GM12878 (cell line): ENCODE results near the gene RPRD1A. TPM values are rescaled to one million over a fixed set of nuclear protein-coding genes. Genes with fewer than 3 reads are reported as not detected.

Experiments used
- ATAC-seq: fragments of 200-7000 bp; cut with Tn5 transposase; 3 replicates; pipeline ENCODE4 v1.9.1; 2020; ENCODE audit warnings: mild to moderate bottlenecking, moderate library complexity
- BruUV-seq: library from RNA; stranded (reverse); fragments of 400-500 nt; replicated peaks from 2 replicates; lab custom pipeline; 2021; lab: Mats Ljungman, UMichigan
- CTCF ChIA-PET: fragments of 300-600 bp; sonication (Branson Sonifier 250); formaldehyde crosslinking; extraction: SDS; loops from one replicate; lab custom pipeline; 2021; ENCODE audit warnings: inconsistent platforms; lab: Yijun Ruan, JAX
- POLR2A ChIA-PET: fragments of 350-600 bp; formaldehyde crosslinking; extraction: SDS; loops from one replicate; lab custom pipeline; 2021; ENCODE audit warnings: inconsistent platforms; lab: Charles Lee
- RAD21 ChIA-PET: fragments of 300-600 bp; sonication (Branson Sonifier 250); formaldehyde crosslinking; loops from one replicate; lab custom pipeline; 2023; ENCODE audit warnings: antibody characterized with exemption; ENCODE audit not compliant: unreplicated experiment; lab: Charles Lee
- SMC1A ChIA-PET: fragments of 300-600 bp; sonication (Branson Sonifier 250); formaldehyde crosslinking; loops from one replicate; lab custom pipeline; 2023; ENCODE audit not compliant: unreplicated experiment, uncharacterized antibody; lab: Charles Lee
- DNase-seq: peaks from one replicate; pipeline ENCODE4 v3.0.0-alpha.2; 2011; ENCODE audit warnings: low read depth, low spot score
- FAIRE-seq: peaks from 3 replicates; lab custom pipeline; 2011; peaks lifted over from hg19 to GRCh38; lab: Jason Lieb, UNC
- H2AFZ ChIP-seq: 2 replicates; pipeline ENCODE4 v1.6.0; 2011; ENCODE audit warnings: low read depth, low read length, control low read depth; ENCODE audit not compliant: control insufficient read depth
- H3K27ac ChIP-seq: 2 replicates; pipeline ENCODE4 v1.5.1; 2011; ENCODE audit warnings: control low read depth; ENCODE audit not compliant: control insufficient read depth, insufficient read depth
- H3K27me3 ChIP-seq, 2 experiments: replicated peaks in 1 of 2; 2 replicates each; pipeline versions ENCODE4 v1.6.0 to v1.6.1; 2011; ENCODE audit warnings: low read length in 1 of 2; ENCODE audit not compliant: control insufficient read depth in 2 of 2, insufficient read depth in 2 of 2
- H3K36me3 ChIP-seq, 2 experiments: 2 replicates each; pipeline ENCODE4 v1.5.1; 2011; ENCODE audit warnings: low read length in 1 of 2; ENCODE audit not compliant: control insufficient read depth in 2 of 2, insufficient read depth in 2 of 2
- H3K4me1 ChIP-seq: 2 replicates; pipeline ENCODE4 v1.6.1; 2011; ENCODE audit warnings: mild to moderate bottlenecking, low read length, moderate library complexity, mixed read lengths; ENCODE audit not compliant: control insufficient read depth, insufficient read depth
- H3K4me2 ChIP-seq: 2 replicates; pipeline ENCODE4 v1.6.0; 2011; ENCODE audit warnings: control low read depth; ENCODE audit not compliant: control insufficient read depth, insufficient read depth
- H3K4me3 ChIP-seq: fragments of 200-600 bp; sonication (generic); 2 replicates; pipeline ENCODE4 v1.5.1; 2016
- H3K79me2 ChIP-seq: 2 replicates; pipeline ENCODE4 v1.6.0; 2011; ENCODE audit warnings: low read length; ENCODE audit not compliant: control insufficient read depth, insufficient read depth
- H3K9ac ChIP-seq: 2 replicates; pipeline ENCODE4 v1.8.0; 2011; ENCODE audit warnings: low read length, control low read depth, mixed read lengths; ENCODE audit not compliant: control insufficient read depth, insufficient read depth
- H3K9me3 ChIP-seq: replicated peaks from 3 replicates; pipeline ENCODE4 v1.5.1; 2011; ENCODE audit warnings: mild to moderate bottlenecking, low read length; ENCODE audit not compliant: control insufficient read depth, insufficient read depth
- H4K20me1 ChIP-seq: 2 replicates; pipeline ENCODE4 v1.6.0; 2011; ENCODE audit not compliant: control insufficient read depth, insufficient read depth
- ATF7 ChIP-seq: fragments of 450-650 bp; IDR thresholded peaks from 2 replicates; pipeline ENCODE4 v1.6.1; 2016; ENCODE audit warnings: low read depth, mild to moderate bottlenecking
- BHLHE40 ChIP-seq, 2 experiments: fragments of 450-650 bp in 1 of 2; IDR thresholded peaks; 2 replicates each; pipeline ENCODE4 v1.6.1; 2011 to 2017; ENCODE audit warnings: low read depth in 2 of 2, borderline replicate concordance in 1 of 2, improper control_type of control experiment in 1 of 2, low read length in 1 of 2, mild to moderate bottlenecking in 1 of 2
- CHD1 ChIP-seq: IDR thresholded peaks from 2 replicates; pipeline ENCODE4 v1.6.1; 2012; ENCODE audit warnings: low read depth, low read length, improper control_type of control experiment
- MTA3 ChIP-seq: IDR thresholded peaks from 2 replicates; pipeline ENCODE4 v1.6.1; 2012; ENCODE audit warnings: low read length, inconsistent platforms, borderline replicate concordance
- NBN ChIP-seq: fragments of 450-650 bp; IDR thresholded peaks from 2 replicates; pipeline ENCODE4 v1.6.1; 2016
- NR2C1 ChIP-seq: fragments of 450-650 bp; IDR thresholded peaks from 2 replicates; pipeline ENCODE4 v1.6.1; 2017; ENCODE audit warnings: antibody characterized with exemption, mild to moderate bottlenecking, moderate library complexity
- PAX5 ChIP-seq: IDR thresholded peaks from 2 replicates; pipeline ENCODE4 v1.6.1; 2011; ENCODE audit warnings: low read depth, low read length, borderline replicate concordance
- RB1 ChIP-seq: fragments of 450-650 bp; formaldehyde crosslinking; IDR thresholded peaks from 2 replicates; pipeline ENCODE4 v1.6.1; 2017; ENCODE audit warnings: mild to moderate bottlenecking, borderline replicate concordance
- SUPT20H ChIP-seq: IDR thresholded peaks from 2 replicates; pipeline ENCODE4 v1.6.1; 2011; ENCODE audit warnings: low read depth, mild to moderate bottlenecking, low read length, moderate library complexity, borderline replicate concordance; ENCODE audit not compliant: control insufficient read depth
- YBX1 ChIP-seq: fragments of 450-650 bp; IDR thresholded peaks from 2 replicates; pipeline ENCODE4 v1.6.1; 2016; ENCODE audit warnings: antibody characterized with exemption
- ZNF207 ChIP-seq: fragments of 450-650 bp; IDR thresholded peaks from 2 replicates; pipeline ENCODE4 v1.6.1; 2014; ENCODE audit warnings: antibody characterized with exemption, mild to moderate bottlenecking, borderline replicate concordance
- ZNF622 ChIP-seq: fragments of 450-650 bp; IDR thresholded peaks from 2 replicates; pipeline ENCODE4 v1.6.1; 2017; ENCODE audit warnings: mild to moderate bottlenecking, inconsistent platforms
- WGBS: methylation state at CpG from one replicate; pipeline ENCODE4 v1.1.6; 2016; ENCODE audit warnings: low lambda C conversion rate; ENCODE audit not compliant: insufficient replicate concordance, insufficient coverage; ENCODE audit errors: missing lambda C conversion rate; 5-methylcytosine and 5-hydroxymethylcytosine counted together
- in situ Hi-C: fragments of 300-500 bp; cut with MboI; formaldehyde crosslinking; loops from 9 replicates; pipeline ENCODE4 v1.14.3; 2018; ENCODE audit warnings: mixed read lengths
- intact Hi-C: fragments of 100-400 bp; cut with micrococcal nuclease; formaldehyde crosslinking; loops from one replicate; pipeline ENCODE4 v1.14.2; 2022; ENCODE audit not compliant: unreplicated experiment
- polyA plus RNA-seq, 11 experiments: library from polyadenylated mRNA; depleted of rRNA in 4 of 11; unstranded in 6 of 11; stranded (reverse) in 5 of 11; fragments of >200 nt; fragmentation: Nextera tagmentation in 4 of 11; fragmentation: Illumina TruSeq in 1 of 11; extraction: Ambion mirVana in 4 of 11; extraction: Trizol in 1 of 11; gene quantifications; 1 replicate in 1 of 11; 2 replicates in 10 of 11; pipeline versions ENCODE4 v1.2.1 to v1.2.3, GENCODE V29; 2011 to 2016; ENCODE audit warnings: inconsistent platforms in 2 of 11, missing spikeins in 2 of 11, low read depth in 1 of 11
- total RNA-seq, 4 experiments: library from RNA; depleted of rRNA in 3 of 4; stranded (reverse); fragments of >200 nt in 3 of 4; fragmentation: Illumina TruSeq in 1 of 4; extraction: Trizol in 1 of 4; gene quantifications; 2 replicates each; pipeline versions ENCODE4 v1.2.1 to v1.2.3, GENCODE V29; 2013 to 2021
- TF ChIP-seq, protein P1 (sequence below): fragments of 450-650 bp; IDR thresholded peaks from 2 replicates; pipeline ENCODE4 v1.6.1; 2016; ENCODE audit warnings: mild to moderate bottlenecking

RPRD1A gene
- total and polyA plus RNA-seq, 10 of the 15 experiments (the other 5 are each of a cell fraction or from before 2014, with no cell fraction given) = 16.2 to 66.2 (median 36.2) TPM

DNA sequence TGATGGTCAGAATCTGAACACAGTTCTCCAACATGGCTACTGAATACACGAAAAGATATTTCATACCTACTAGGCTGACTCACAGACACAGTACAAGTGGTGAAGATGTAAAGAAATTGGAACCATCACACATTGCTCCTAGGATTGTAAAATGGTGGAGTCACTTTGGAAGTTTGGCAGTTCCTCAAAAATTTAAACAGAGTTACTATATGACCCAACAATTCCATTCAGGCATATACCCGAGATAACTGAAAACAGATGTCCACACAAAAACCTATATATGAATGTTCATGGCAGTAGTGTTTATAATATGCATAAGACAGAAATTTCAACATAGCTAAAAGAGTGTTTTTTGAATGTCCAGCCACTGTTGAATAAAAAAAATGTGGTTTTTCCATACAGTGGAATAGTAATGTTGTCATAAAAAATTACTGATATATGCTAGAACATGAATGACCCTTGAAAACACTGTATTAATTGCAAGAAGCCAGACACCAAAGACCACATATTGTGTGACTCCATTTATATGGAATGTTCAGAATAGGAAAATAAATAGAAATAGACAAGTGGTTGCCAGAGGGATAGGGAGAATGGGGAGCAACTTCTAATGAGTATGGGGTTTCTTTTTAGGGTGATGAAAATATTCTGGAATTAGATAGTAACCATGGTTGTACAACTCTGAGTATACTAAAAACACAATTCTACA lies 84.8 kb downstream of the RPRD1A start:
- DNase-seq (no peak), FAIRE-seq (no peak), ATAC-seq (no peak)
- Histone ChIP-seq H3K4me3 (no peak overlapping the region), H3K4me1 (no peaks in the 10 kb centered on the region), H3K27ac (no peak overlapping the region), H3K27me3 (no peaks in the 10 kb centered on the region), H3K9ac (no peak overlapping the region), H3K79me2 (no peaks in the 10 kb centered on the region), H4K20me1 (no peaks in the 10 kb centered on the region), H3K9me3 (no peaks in the 10 kb centered on the region), H2AFZ (no peak overlapping the region), H3K4me2 (no peak overlapping the region), H3K36me3 (peaks cover 4 to 13% of the 10 kb centered on the region in 2 experiments)
- no TSS peak for BruUV-seq
- ChIA-PET POLR2A (no interaction called here), SMC1A (no interaction called here), RAD21 (no interaction called here), CTCF (no interaction called here)
- in situ Hi-C loops (no loop called here), intact Hi-C loops (no loop called here)
- TF ChIP-seq RB1 (no peak), BHLHE40 (IDR thresholded peaks at IDR 0.05; ENCODE audit: borderline replicate concordance in 1 of 2, low read depth in 2 of 2, low read length in 1 of 2) (no peak), PAX5 (no peak), ATF7 (no peak), SUPT20H (no peak), CHD1 (no peak), ZNF622 (no peak), ZNF207 (no peak), NR2C1 (no peak), MTA3 (no peak), NBN (no peak), YBX1 (no peak)
- TF ChIP-seq, protein P1, sequence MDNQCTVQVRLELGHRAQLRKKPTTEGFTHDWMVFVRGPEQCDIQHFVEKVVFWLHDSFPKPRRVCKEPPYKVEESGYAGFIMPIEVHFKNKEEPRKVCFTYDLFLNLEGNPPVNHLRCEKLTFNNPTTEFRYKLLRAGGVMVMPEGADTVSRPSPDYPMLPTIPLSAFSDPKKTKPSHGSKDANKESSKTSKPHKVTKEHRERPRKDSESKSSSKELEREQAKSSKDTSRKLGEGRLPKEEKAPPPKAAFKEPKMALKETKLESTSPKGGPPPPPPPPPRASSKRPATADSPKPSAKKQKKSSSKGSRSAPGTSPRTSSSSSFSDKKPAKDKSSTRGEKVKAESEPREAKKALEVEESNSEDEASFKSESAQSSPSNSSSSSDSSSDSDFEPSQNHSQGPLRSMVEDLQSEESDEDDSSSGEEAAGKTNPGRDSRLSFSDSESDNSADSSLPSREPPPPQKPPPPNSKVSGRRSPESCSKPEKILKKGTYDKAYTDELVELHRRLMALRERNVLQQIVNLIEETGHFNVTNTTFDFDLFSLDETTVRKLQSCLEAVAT = no peak
- WGBS = 100% methylated on average over 2 of the region's 2 CpGs
